Gastrocnemius medialis (tissue), 4 donors: ENCODE data around the gene CENPP. TPM values are rescaled to one million over a fixed set of nuclear protein-coding genes. Genes with fewer than 3 reads are reported as not detected.

Experiments used
- ATAC-seq, 2 donors: fragments of 150-250 bp; one replicate each; pipeline ENCODE4 v1.9.1; 2016
- DNase-seq, 2 donors: peaks; one replicate each; pipeline ENCODE4 v3.0.0-alpha.2; 2019
- H3K27ac ChIP-seq, 4 donors: fragments of 200-600 bp; sonication (generic); 1 replicate in 1 of 4; 2 replicates in 3 of 4; pipeline ENCODE4 v1.5.1; 2016 to 2018; ENCODE audit warnings: mild to moderate bottlenecking in 2 of 4, moderate library complexity in 1 of 4
- H3K27me3 ChIP-seq, 3 donors: fragments of 200-600 bp; sonication (generic) in 2 of 3; 1 replicate in 1 of 3; 2 replicates in 2 of 3; pipeline versions ENCODE4 v1.5.1 to v1.6.0; 2016 to 2019; ENCODE audit warnings: mild to moderate bottlenecking in 1 of 3, moderate library complexity in 1 of 3
- H3K36me3 ChIP-seq, 2 donors: fragments of 200-600 bp; sonication (generic) in 1 of 2; one replicate each; pipeline ENCODE4 v1.5.1; 2017 to 2018
- H3K4me1 ChIP-seq, 2 donors: fragments of 200-600 bp; sonication (generic) in 1 of 2; one replicate each; pipeline ENCODE4 v1.5.1; 2016 to 2017; ENCODE audit warnings: mild to moderate bottlenecking in 2 of 2
- H3K4me3 ChIP-seq, 4 donors: fragments of 200-600 bp; sonication (generic) in 3 of 4; 1 replicate in 1 of 4; 2 replicates in 3 of 4; pipeline ENCODE4 v1.5.1; 2016 to 2019; ENCODE audit warnings: mild to moderate bottlenecking in 2 of 4
- H3K9me3 ChIP-seq, 3 donors: fragments of 200-600 bp; sonication (generic) in 2 of 3; 1 replicate in 1 of 3; 2 replicates in 2 of 3; pipeline ENCODE4 v1.5.1; 2016 to 2019
- POLR2A ChIP-seq, 2 donors: fragments of 450-650 bp; IDR thresholded peaks; one replicate each; pipeline ENCODE4 v1.6.1; 2017; ENCODE audit warnings: antibody characterized with exemption in 2 of 2, mild to moderate bottlenecking in 2 of 2, moderate library complexity in 2 of 2
- in situ Hi-C, 4 donors: fragments of 200-750 bp; cut with MboI; loops; one replicate each; pipeline versions ENCODE4 v1.15.0 to v1.8.0; 2017; ENCODE audit warnings: low sequenced_read_pairs in 4 of 4
- intact Hi-C: fragments of 100-400 bp; cut with DNase I; formaldehyde crosslinking; loops from one replicate; pipeline ENCODE4 v1.15.1; 2023; ENCODE audit warnings: low total_unique reads
- total RNA-seq, 4 donors: library from RNA; depleted of rRNA; stranded (reverse); fragments of >200 nt; gene quantifications; one replicate each; pipeline versions ENCODE4 v1.1.0 to v1.2.3, GENCODE V29; 2016
- TF ChIP-seq, protein P1 (sequence below), 5 experiments: fragments of 450-650 bp in 3 of 5; fragments of 200-600 bp in 2 of 5; sonication (generic) in 2 of 5; IDR thresholded peaks in 4 of 5; conservative IDR thresholded peaks in 1 of 5; 1 replicate in 4 of 5; 2 replicates in 1 of 5; pipeline ENCODE4 v1.5.1; 2016 to 2019; ENCODE audit warnings: antibody characterized with exemption in 5 of 5, mild to moderate bottlenecking in 3 of 5, moderate library complexity in 3 of 5

The CENPP gene
- total RNA-seq, 4 donors from 2014 or later, result 1.8 to 11.5 (median 8.7) TPM

DNA sequence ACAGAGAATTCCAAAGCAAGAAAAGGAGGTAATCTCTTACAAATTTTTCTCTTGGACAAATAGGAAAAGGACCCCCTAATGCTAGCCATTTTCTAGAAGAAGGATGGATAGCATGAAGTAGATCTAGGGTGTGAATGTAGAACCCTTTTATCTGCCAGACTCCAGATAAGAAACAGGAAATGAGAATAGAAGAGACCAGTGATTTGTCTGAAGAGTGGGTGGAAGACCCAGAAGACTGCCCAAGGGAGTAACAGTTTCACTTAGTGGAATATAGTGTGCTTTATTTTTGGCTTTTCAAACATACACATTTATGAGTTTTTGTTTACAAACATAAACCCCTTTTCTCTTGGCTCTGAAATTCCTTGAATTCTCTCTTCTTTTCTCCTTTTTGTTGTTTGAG lies 185.0 kb downstream of the CENPP start:
- no peak for ATAC-seq
- no peaks in the 10 kb centered on the region for H3K27me3 ChIP-seq
- H3K4me1 ChIP-seq, result peaks cover 3 to 5% of the 10 kb centered on the region in 2 donors
- H3K36me3 ChIP-seq, result no peaks in the 10 kb centered on the region
- no peak for DNase-seq
- in situ Hi-C loops (loop anchor here in 1 of 4 donors (25.0 kb wide), 1 partner anchor 102 kb away; no protein-coding TSS in a partner anchor), intact Hi-C loops (no loop called here)
- no peak overlapping the region for H3K4me3 ChIP-seq
- TF ChIP-seq, protein P1, sequence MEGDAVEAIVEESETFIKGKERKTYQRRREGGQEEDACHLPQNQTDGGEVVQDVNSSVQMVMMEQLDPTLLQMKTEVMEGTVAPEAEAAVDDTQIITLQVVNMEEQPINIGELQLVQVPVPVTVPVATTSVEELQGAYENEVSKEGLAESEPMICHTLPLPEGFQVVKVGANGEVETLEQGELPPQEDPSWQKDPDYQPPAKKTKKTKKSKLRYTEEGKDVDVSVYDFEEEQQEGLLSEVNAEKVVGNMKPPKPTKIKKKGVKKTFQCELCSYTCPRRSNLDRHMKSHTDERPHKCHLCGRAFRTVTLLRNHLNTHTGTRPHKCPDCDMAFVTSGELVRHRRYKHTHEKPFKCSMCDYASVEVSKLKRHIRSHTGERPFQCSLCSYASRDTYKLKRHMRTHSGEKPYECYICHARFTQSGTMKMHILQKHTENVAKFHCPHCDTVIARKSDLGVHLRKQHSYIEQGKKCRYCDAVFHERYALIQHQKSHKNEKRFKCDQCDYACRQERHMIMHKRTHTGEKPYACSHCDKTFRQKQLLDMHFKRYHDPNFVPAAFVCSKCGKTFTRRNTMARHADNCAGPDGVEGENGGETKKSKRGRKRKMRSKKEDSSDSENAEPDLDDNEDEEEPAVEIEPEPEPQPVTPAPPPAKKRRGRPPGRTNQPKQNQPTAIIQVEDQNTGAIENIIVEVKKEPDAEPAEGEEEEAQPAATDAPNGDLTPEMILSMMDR (IDR thresholded peaks at IDR 0.05 in 4 of 5, conservative IDR thresholded peaks at IDR 0.05 in 1 of 5), result no peak
- no peak for TF ChIP-seq POLR2A (IDR thresholded peaks at IDR 0.05)
- H3K9me3 ChIP-seq, result no peaks in the 10 kb centered on the region
- no peak overlapping the region for H3K27ac ChIP-seq

DNA sequence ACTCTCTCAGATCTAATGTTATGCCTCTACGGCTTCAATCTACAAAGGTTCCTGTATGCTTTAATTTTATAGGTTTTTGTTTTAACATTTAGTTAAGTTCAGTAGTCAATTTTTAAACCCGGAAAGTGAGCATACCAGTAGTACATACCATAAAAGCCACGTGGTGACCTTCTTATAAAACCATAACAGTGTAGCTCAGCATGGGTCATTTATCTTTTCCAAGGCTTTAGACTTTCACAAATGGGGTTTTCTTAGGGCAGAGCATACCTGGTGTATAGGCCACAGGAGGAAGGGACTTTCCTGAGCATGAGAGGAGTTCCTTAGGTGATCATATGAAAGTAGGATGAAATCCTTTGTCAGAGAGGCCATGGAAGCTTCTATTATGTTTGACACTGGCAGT lies 186.9 kb downstream of the CENPP start:
- Histone ChIP-seq H3K27me3 (no peaks in the 10 kb centered on the region), H3K27ac (no peak overlapping the region), H3K4me1 (peaks cover 3 to 5% of the 10 kb centered on the region in 2 donors), H3K9me3 (no peaks in the 10 kb centered on the region), H3K36me3 (no peaks in the 10 kb centered on the region), H3K4me3 (no peak overlapping the region)
- no peak for TF ChIP-seq POLR2A (IDR thresholded peaks at IDR 0.05)
- TF ChIP-seq, protein P1 (IDR thresholded peaks at IDR 0.05 in 4 of 5, conservative IDR thresholded peaks at IDR 0.05 in 1 of 5), result no peak
- DNase-seq, result no peak
- no peak for ATAC-seq
- in situ Hi-C loops (loop anchor here in 1 of 4 donors (25.0 kb wide), 1 partner anchor 100 kb away; no protein-coding TSS in a partner anchor), intact Hi-C loops (no loop called here)

DNA sequence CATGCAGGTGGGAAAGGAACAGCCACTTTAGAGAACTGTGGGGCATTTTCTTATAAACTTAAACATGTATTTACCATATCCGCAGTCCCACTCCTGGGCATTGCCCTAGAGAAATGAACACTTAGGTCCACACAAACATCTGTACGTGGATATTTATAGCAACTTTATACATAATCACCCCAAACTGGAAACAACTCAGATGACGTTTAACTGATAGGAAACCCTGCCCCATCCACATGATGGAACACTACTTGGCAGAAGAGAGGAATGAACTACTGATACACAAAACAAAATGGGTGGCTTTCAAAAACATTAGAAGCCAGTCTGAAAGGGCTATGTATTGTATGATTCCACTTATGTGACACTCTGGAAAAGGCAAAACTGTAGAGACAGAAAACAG lies 187.6 kb downstream of the CENPP start:
- ATAC-seq (no peak), DNase-seq (no peak)
- H3K27me3 ChIP-seq, result no peaks in the 10 kb centered on the region
- no peak for TF ChIP-seq POLR2A (IDR thresholded peaks at IDR 0.05)
- TF ChIP-seq, protein P1 (IDR thresholded peaks at IDR 0.05 in 4 of 5, conservative IDR thresholded peaks at IDR 0.05 in 1 of 5), result no peak
- intact Hi-C loops (no loop called here), in situ Hi-C loops (loop anchor here in 1 of 4 donors (25.0 kb wide), 1 partner anchor 99 kb away; no protein-coding TSS in a partner anchor)
- H3K27ac ChIP-seq, result no peak overlapping the region
- no peaks in the 10 kb centered on the region for H3K36me3 ChIP-seq
- H3K4me1 ChIP-seq, result peaks cover 0 to 3% of the 10 kb centered on the region in 2 donors
- no peak overlapping the region for H3K4me3 ChIP-seq
- H3K9me3 ChIP-seq, result no peaks in the 10 kb centered on the region

DNA sequence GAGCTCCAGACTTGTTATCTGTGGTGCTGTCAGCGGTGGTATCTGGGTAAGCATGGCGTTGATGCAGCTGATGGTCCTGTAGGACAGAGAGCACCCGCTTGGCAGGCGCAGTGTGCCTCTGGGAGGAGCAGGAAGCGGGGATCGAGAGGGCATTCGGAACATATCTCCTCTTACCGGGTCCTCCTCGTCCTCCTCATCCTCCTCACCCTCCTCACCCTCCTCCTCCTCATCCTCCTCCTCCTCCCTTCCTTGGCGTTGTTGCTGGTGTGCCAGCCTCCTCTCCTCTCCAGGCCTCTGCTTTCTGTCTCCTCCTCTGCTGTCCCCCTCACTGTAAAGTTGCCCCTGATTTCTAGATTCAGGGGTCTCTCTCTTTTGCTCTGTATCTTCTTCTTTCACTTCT lies 188.9 kb downstream of the CENPP start:
- intact Hi-C loops, result no loop called here
- in situ Hi-C loops, result loop anchor here in 1 of 4 donors (25.0 kb wide), 1 partner anchor 98 kb away; no protein-coding TSS in a partner anchor

More for the DNA sequence above, 188.9 kb downstream of the CENPP start:
- Histone ChIP-seq H3K4me3 (no peak overlapping the region), H3K4me1 (no peaks in the 10 kb centered on the region), H3K27me3 (no peaks in the 10 kb centered on the region), H3K9me3 (no peaks in the 10 kb centered on the region), H3K27ac (no peak overlapping the region), H3K36me3 (no peaks in the 10 kb centered on the region)
- ATAC-seq (no peak), DNase-seq (no peak)
- TF ChIP-seq, protein P1 (IDR thresholded peaks at IDR 0.05 in 4 of 5, conservative IDR thresholded peaks at IDR 0.05 in 1 of 5), result no peak
- TF ChIP-seq POLR2A (IDR thresholded peaks at IDR 0.05), result no peak
